ENCODE results near the gene ZNF578. TPM values are rescaled to one million over a fixed set of nuclear protein-coding genes. Genes with fewer than 3 reads are reported as not detected.

ZNF578 gene
- polyA plus RNA-seq, 3 donors, result 0.05 TPM; not detected in 2

DNA sequence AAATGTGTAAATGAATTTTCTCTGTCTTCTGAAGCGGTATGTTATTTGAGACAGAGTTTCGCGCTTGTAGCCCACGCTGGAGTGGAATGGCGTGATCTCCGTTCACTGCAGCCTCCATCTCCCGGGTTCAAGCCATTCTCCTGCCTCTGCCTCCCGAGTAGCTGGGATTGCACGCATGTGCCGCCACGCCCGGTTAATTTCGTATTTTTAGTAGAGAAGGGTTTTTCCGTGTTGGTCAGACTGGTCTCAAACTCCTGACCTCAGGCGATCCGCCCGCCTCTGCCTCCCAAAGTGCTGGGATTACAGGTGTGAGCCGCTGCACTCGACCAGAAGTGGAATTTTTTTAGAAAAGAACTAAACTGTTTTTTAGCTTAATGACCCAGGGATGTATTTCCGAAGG lies 70.7 kb downstream of the ZNF578 start:
- H3K27ac ChIP-seq (ENCODE audit: low read depth in 1 of 2, low read length in 2 of 2), result no peak overlapping the region
- H4K20me1 ChIP-seq (ENCODE audit: insufficient read depth, low read length), result no peaks in the 10 kb centered on the region
- no peak overlapping the region for H2AFZ ChIP-seq (ENCODE audit: insufficient read depth, low read depth, low read length, poor library complexity, severe bottlenecking)
- TF ChIP-seq, protein P1, sequence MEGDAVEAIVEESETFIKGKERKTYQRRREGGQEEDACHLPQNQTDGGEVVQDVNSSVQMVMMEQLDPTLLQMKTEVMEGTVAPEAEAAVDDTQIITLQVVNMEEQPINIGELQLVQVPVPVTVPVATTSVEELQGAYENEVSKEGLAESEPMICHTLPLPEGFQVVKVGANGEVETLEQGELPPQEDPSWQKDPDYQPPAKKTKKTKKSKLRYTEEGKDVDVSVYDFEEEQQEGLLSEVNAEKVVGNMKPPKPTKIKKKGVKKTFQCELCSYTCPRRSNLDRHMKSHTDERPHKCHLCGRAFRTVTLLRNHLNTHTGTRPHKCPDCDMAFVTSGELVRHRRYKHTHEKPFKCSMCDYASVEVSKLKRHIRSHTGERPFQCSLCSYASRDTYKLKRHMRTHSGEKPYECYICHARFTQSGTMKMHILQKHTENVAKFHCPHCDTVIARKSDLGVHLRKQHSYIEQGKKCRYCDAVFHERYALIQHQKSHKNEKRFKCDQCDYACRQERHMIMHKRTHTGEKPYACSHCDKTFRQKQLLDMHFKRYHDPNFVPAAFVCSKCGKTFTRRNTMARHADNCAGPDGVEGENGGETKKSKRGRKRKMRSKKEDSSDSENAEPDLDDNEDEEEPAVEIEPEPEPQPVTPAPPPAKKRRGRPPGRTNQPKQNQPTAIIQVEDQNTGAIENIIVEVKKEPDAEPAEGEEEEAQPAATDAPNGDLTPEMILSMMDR (IDR thresholded peaks at IDR 0.05), result no peak
- H3K27me3 ChIP-seq (ENCODE audit: control insufficient read depth in 2 of 2, insufficient read depth in 2 of 2, low read length in 2 of 2), result no peaks in the 10 kb centered on the region
- no peak overlapping the region for H3K4me2 ChIP-seq (replicated peaks; ENCODE audit: extremely low read depth, low read length, poor library complexity, severe bottlenecking)
- H3K9ac ChIP-seq (ENCODE audit: insufficient read depth, low read length, poor library complexity, severe bottlenecking), result no peak overlapping the region
- Mint-ChIP-seq H3K9me3 (peaks cover 41 to 88% (median 76%) of the 10 kb centered on the region in 7 donors), H3K36me3 (peaks cover 0 to 7% of the 10 kb centered on the region in 2 donors), H3K27ac (no peak overlapping the region), H3K4me1 (peaks cover 15% of the 10 kb centered on the region), H3K4me3 (no peak overlapping the region), H3K27me3 (ENCODE audit: low read depth in 3 of 3) (peaks cover 0 to 4% (median 1%) of the 10 kb centered on the region in 3 donors)
- H3K4me1 ChIP-seq (ENCODE audit: control insufficient read depth in 1 of 2, insufficient read depth in 2 of 2, low read length in 2 of 2), result peaks cover 14 to 21% of the 10 kb centered on the region in 2 donors
- WGBS (ENCODE audit: insufficient coverage), result 93% methylated on average over 17 of the region's 20 CpGs
- no peaks in the 10 kb centered on the region for H3K36me3 ChIP-seq (replicated peaks in 1 of 2; ENCODE audit: control insufficient read depth in 1 of 2, insufficient read depth in 2 of 2, low read length in 2 of 2)
- intact Hi-C loops (cut with micrococcal nuclease), result no loop called here
- peaks cover 16% of the 10 kb centered on the region for H3K79me2 ChIP-seq (ENCODE audit: insufficient read depth, low read length)
- no peak for DNase-seq
- H3K9me3 ChIP-seq (replicated peaks in 1 of 2; ENCODE audit: control insufficient read depth in 1 of 2, insufficient read depth in 1 of 2, low read length in 2 of 2), result peaks cover 58 to 71% of the 10 kb centered on the region in 2 donors
- no peak overlapping the region for H3K4me3 ChIP-seq (replicated peaks in 1 of 3; ENCODE audit: low read depth in 2 of 3, low read length in 3 of 3)

DNA sequence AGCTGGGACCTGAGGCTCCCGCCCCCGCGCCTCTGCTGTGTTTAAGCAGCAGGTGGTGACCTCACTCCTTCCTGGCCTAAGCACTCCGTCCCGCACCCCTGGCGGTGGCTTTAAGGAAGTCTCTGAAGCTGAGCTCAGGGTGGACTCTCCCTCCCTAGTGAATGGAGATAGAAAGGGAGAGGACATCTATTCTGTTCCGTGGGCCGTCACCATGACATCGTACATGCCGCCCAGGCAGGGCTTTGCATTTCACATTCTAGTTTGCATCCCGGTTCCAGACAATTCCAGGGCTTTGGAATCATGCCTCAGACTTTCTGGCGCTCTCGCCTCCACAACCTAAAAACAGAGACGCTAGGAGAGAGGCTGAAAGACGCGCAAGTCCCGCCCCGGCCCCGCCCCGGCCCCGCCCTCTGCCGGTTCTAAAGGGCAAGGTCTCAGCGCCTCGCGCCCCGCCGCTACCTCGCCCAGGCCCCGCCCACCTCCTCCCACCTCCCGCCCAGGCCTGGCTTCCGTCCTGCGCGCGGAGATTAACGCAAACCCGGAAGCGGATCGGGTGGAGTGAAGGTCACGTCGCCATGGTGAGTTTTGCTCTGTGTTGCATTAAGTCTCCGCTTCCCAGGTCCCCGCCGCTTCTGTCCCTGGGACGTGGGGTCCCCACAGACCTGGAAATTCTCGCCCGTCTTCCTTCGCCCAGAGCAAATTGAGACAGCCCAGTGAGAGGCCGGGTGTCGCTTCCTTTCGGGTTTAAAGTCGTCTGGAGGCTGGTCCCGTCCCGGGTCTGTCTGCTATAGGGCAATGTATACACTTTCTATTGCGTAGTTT lies 74.0 kb downstream of the ZNF578 start, which contains the start of gene ZNF808:
ZNF808 (plus strand) TSS at position 535 of the 822 bp plus-strand sequence. CDS start 15,617 bp downstream, outside the sequence.
- H3K27me3 ChIP-seq (ENCODE audit: control insufficient read depth in 2 of 2, insufficient read depth in 2 of 2, low read length in 2 of 2), result no peaks in the 10 kb centered on the region
- peaks cover 26 to 40% of the 10 kb centered on the region in 2 donors for H3K9me3 ChIP-seq (replicated peaks in 1 of 2; ENCODE audit: control insufficient read depth in 1 of 2, insufficient read depth in 1 of 2, low read length in 2 of 2)
- Mint-ChIP-seq H3K4me3 (peak within 1 kb of the TSS; percentile 98 to 99), H3K4me1 (peaks cover 21% of the 10 kb centered on the region), H3K36me3 (peaks cover 8 to 12% of the 10 kb centered on the region in 2 donors), H3K27me3 (ENCODE audit: low read depth in 3 of 3) (peaks cover 0 to 2% (median 1%) of the 10 kb centered on the region in 3 donors), H3K27ac (peak within 1 kb of the TSS; percentile 96 to 100 (median 99)), H3K9me3 (peaks cover 16 to 63% (median 52%) of the 10 kb centered on the region in 7 donors)
- intact Hi-C loops (cut with micrococcal nuclease), result loop anchor here (1.0 to 5.0 kb wide), 7 partner anchors 8 to 340 kb away; partner anchors contain the start of genes ZNF701 (in 2 of the 2), ZNF83 (in 2 of the 2) and ZNF480 (in 1 of the 2)
- no peaks in the 10 kb centered on the region for H4K20me1 ChIP-seq (ENCODE audit: insufficient read depth, low read length)
- DNase-seq, result peak; percentile 87 to 92 (median 91)
- peak within 1 kb of the TSS; percentile 94 to 96 for H3K27ac ChIP-seq (ENCODE audit: low read depth in 1 of 2, low read length in 2 of 2)
- peak within 1 kb of the TSS; percentile 79 for H3K4me2 ChIP-seq (replicated peaks; ENCODE audit: extremely low read depth, low read length, poor library complexity, severe bottlenecking)
- peak within 1 kb of the TSS; percentile 89 for H2AFZ ChIP-seq (ENCODE audit: insufficient read depth, low read depth, low read length, poor library complexity, severe bottlenecking)
- H3K79me2 ChIP-seq (ENCODE audit: insufficient read depth, low read length), result peaks cover 37% of the 10 kb centered on the region
- TF ChIP-seq, protein P1 (IDR thresholded peaks at IDR 0.05), result peak; percentile 78
- H3K9ac ChIP-seq (ENCODE audit: insufficient read depth, low read length, poor library complexity, severe bottlenecking), result peak within 1 kb of the TSS; percentile 90
- H3K4me3 ChIP-seq (replicated peaks in 1 of 3; ENCODE audit: low read depth in 2 of 3, low read length in 3 of 3), result peak within 1 kb of the TSS; percentile 63 to 95 (median 82)
- H3K4me1 ChIP-seq (ENCODE audit: control insufficient read depth in 1 of 2, insufficient read depth in 2 of 2, low read length in 2 of 2), result peaks cover 14 to 23% of the 10 kb centered on the region in 2 donors
- WGBS (ENCODE audit: insufficient coverage), result under 1% methylated on average over 30 of the region's 54 CpGs
- H3K36me3 ChIP-seq (replicated peaks in 1 of 2; ENCODE audit: control insufficient read depth in 1 of 2, insufficient read depth in 2 of 2, low read length in 2 of 2), result no peaks in the 10 kb centered on the region

All from CD14-positive monocyte (primary cell).